Measurements from ENCODE around the gene GLYR1.

Gene GLYR1

GRCh38 chr16:4803401-4803844 lies 43.7 kb downstream of the GLYR1 start:
- peak; percentile 19 for DNase-seq

- DNase-seq: peak; percentile 95
Observed at GRCh38 chr16:4802659-4803287, 44.3 kb downstream of the GLYR1 start.

- peak; percentile 78 for DNase-seq
Observed at GRCh38 chr16:4801962-4802658, 45.0 kb downstream of the GLYR1 start, which contains the start of gene ROGDI. Gene ROGDI, minus strand, starts transcription at chr16:4802633. Its CDS starts 62 bp downstream, at chr16:4802571.

GRCh38 chr16:4801051-4801961 lies 45.8 kb downstream of the GLYR1 start:
- DNase-seq: no peak

GRCh38 chr16:4800290-4801041 lies 46.6 kb downstream of the GLYR1 start:
- peak; percentile 16 for DNase-seq

GRCh38 chr16:4799171-4799855 lies 47.8 kb downstream of the GLYR1 start:
- DNase-seq: no peak

GRCh38 chr16:4798456-4798855 lies 48.6 kb downstream of the GLYR1 start:
- DNase-seq: no peak

GRCh38 chr16:4797805-4798252 lies 49.3 kb downstream of the GLYR1 start:
- no peak for DNase-seq

- DNase-seq: no peak
Observed at GRCh38 chr16:4796982-4797804, 49.9 kb downstream of the GLYR1 start.

GRCh38 chr16:4795828-4796572 lies 51.1 kb downstream of the GLYR1 start:
- DNase-seq: no peak

GRCh38 chr16:4795181-4795827 lies 51.8 kb downstream of the GLYR1 start, which contains the start of gene SMIM22:
Gene SMIM22, plus strand, starts transcription at chr16:4795369. Its CDS starts 366 bp downstream, at chr16:4795735.
- DNase-seq: no peak

GRCh38 chr16:4792951-4793513 lies 54.1 kb downstream of the GLYR1 start:
- no peak for DNase-seq

GRCh38 chr16:4790871-4791270 lies 56.2 kb downstream of the GLYR1 start:
- DNase-seq: no peak

GRCh38 chr16:4790261-4790660 lies 56.8 kb downstream of the GLYR1 start:
- DNase-seq: no peak

- DNase-seq: no peak
Observed at GRCh38 chr16:4788910-4789309, 58.2 kb downstream of the GLYR1 start.

GRCh38 chr16:4788489-4788889 lies 58.6 kb downstream of the GLYR1 start:
- no peak for DNase-seq

GRCh38 chr16:4787627-4788482 lies 59.2 kb downstream of the GLYR1 start, which contains the start of gene SEPTIN12:
Gene SEPTIN12, minus strand, starts transcription at chr16:4788345. Its CDS starts 700 bp downstream, at chr16:4787645.
- peak; percentile 38 for DNase-seq

GRCh38 chr16:4787068-4787467 lies 60.0 kb downstream of the GLYR1 start:
- DNase-seq: no peak

Data from retina (tissue), 1 donor.